ENCODE data around the gene ADAMTSL4.

DNA sequence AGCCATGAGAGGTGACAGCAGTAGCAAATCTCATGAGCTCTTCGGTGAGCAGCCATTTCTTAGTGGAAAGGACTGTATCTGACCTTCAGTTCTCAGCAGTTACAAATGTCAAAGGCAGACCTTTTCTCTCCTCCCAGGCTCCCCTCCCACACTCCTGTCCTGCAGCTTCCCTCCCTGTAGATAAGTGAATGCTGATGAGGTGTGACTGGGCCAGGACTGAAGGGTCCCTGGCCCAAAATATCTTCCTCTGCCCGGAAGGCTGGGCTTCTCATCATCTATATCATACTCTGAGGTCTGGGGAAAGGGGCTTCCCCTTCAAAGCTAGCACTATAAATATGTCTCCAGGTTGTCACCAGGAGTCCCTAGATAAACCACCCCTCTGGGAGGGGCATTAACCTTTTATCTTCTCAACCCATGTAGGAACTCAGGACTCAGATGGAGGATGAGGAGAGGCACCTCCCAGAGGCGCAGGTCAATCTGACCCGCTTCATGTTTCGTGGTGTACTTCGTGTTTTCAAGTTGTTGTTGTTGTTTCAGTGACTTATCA, 3.6 kb upstream of the ADAMTSL4 start:
- TF ChIP-seq, protein P1, sequence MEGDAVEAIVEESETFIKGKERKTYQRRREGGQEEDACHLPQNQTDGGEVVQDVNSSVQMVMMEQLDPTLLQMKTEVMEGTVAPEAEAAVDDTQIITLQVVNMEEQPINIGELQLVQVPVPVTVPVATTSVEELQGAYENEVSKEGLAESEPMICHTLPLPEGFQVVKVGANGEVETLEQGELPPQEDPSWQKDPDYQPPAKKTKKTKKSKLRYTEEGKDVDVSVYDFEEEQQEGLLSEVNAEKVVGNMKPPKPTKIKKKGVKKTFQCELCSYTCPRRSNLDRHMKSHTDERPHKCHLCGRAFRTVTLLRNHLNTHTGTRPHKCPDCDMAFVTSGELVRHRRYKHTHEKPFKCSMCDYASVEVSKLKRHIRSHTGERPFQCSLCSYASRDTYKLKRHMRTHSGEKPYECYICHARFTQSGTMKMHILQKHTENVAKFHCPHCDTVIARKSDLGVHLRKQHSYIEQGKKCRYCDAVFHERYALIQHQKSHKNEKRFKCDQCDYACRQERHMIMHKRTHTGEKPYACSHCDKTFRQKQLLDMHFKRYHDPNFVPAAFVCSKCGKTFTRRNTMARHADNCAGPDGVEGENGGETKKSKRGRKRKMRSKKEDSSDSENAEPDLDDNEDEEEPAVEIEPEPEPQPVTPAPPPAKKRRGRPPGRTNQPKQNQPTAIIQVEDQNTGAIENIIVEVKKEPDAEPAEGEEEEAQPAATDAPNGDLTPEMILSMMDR (IDR thresholded peaks at IDR 0.05): no peak
- TF ChIP-seq POLR2A (IDR thresholded peaks at IDR 0.05): no peak
- TF ChIP-seq POLR2AphosphoS5 (IDR thresholded peaks at IDR 0.05): no peak
